GM12878 (cell line): ENCODE results near the gene CIB4.

Experiments
- TF ChIP-seq, protein P1 (sequence below): fragments of 450-650 bp; IDR thresholded peaks from 2 replicates; pipeline ENCODE4 v1.6.1; 2017; ENCODE audit warnings: antibody characterized with exemption, mild to moderate bottlenecking, moderate library complexity
- TF ChIP-seq, protein P2 (sequence below): IDR thresholded peaks from 2 replicates; pipeline ENCODE4 v1.6.1; 2012; ENCODE audit warnings: low read length, inconsistent platforms
- TF ChIP-seq, protein P3 (sequence below), 3 experiments: IDR thresholded peaks in 2 of 3; conservative IDR thresholded peaks in 1 of 3; 2 replicates each; pipeline ENCODE4 v1.5.1; 2011; ENCODE audit warnings: low read depth in 3 of 3, low read length in 3 of 3, mild to moderate bottlenecking in 3 of 3, control low read depth in 2 of 3, moderate library complexity in 2 of 3, inconsistent platforms in 1 of 3, mixed read lengths in 1 of 3; ENCODE audit not compliant: control insufficient read depth in 2 of 3, insufficient read depth in 1 of 3; ENCODE audit errors: extremely low read depth in 1 of 3

DNA sequence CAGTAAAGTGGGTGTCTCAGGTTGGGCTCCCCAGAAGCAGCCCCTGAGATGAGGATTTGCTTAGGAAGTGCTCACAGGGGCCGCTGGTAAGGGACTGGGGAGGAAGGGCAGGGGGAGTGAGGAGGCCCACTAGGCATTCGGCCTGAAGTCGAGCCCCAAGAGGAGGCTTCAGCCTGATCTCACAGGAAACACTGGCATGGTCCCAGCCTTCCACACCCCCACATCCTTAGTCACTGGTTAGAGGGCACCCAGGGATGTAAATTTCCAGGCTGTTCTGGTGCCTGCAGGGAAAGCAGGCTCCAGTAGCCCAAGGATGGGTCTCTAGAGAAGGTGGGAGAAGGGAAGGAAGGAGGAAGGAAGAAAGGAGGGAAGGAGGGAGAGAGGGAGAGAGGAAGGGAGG is 29.0 kb upstream of the CIB4 start:
- TF ChIP-seq, protein P1, sequence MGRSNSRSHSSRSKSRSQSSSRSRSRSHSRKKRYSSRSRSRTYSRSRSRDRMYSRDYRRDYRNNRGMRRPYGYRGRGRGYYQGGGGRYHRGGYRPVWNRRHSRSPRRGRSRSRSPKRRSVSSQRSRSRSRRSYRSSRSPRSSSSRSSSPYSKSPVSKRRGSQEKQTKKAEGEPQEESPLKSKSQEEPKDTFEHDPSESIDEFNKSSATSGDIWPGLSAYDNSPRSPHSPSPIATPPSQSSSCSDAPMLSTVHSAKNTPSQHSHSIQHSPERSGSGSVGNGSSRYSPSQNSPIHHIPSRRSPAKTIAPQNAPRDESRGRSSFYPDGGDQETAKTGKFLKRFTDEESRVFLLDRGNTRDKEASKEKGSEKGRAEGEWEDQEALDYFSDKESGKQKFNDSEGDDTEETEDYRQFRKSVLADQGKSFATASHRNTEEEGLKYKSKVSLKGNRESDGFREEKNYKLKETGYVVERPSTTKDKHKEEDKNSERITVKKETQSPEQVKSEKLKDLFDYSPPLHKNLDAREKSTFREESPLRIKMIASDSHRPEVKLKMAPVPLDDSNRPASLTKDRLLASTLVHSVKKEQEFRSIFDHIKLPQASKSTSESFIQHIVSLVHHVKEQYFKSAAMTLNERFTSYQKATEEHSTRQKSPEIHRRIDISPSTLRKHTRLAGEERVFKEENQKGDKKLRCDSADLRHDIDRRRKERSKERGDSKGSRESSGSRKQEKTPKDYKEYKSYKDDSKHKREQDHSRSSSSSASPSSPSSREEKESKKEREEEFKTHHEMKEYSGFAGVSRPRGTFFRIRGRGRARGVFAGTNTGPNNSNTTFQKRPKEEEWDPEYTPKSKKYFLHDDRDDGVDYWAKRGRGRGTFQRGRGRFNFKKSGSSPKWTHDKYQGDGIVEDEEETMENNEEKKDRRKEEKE, result no peak
- TF ChIP-seq, protein P2, sequence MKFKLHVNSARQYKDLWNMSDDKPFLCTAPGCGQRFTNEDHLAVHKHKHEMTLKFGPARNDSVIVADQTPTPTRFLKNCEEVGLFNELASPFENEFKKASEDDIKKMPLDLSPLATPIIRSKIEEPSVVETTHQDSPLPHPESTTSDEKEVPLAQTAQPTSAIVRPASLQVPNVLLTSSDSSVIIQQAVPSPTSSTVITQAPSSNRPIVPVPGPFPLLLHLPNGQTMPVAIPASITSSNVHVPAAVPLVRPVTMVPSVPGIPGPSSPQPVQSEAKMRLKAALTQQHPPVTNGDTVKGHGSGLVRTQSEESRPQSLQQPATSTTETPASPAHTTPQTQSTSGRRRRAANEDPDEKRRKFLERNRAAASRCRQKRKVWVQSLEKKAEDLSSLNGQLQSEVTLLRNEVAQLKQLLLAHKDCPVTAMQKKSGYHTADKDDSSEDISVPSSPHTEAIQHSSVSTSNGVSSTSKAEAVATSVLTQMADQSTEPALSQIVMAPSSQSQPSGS, result no peak
- TF ChIP-seq, protein P3, sequence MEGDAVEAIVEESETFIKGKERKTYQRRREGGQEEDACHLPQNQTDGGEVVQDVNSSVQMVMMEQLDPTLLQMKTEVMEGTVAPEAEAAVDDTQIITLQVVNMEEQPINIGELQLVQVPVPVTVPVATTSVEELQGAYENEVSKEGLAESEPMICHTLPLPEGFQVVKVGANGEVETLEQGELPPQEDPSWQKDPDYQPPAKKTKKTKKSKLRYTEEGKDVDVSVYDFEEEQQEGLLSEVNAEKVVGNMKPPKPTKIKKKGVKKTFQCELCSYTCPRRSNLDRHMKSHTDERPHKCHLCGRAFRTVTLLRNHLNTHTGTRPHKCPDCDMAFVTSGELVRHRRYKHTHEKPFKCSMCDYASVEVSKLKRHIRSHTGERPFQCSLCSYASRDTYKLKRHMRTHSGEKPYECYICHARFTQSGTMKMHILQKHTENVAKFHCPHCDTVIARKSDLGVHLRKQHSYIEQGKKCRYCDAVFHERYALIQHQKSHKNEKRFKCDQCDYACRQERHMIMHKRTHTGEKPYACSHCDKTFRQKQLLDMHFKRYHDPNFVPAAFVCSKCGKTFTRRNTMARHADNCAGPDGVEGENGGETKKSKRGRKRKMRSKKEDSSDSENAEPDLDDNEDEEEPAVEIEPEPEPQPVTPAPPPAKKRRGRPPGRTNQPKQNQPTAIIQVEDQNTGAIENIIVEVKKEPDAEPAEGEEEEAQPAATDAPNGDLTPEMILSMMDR (IDR thresholded peaks at IDR 0.05 in 2 of 3, conservative IDR thresholded peaks at IDR 0.05 in 1 of 3; ENCODE audit: control insufficient read depth in 2 of 3, extremely low read depth in 1 of 3, insufficient read depth in 1 of 3, low read depth in 3 of 3, low read length in 3 of 3), result no peak
